ENCODE results near the gene SCLY. TPM values are rescaled to one million over a fixed set of nuclear protein-coding genes. Genes with fewer than 3 reads are reported as not detected.
"Not testable (repeated sequence)": the region's sequence is repeated elsewhere in the genome, so short reads cannot be mapped to it uniquely, and the experiment has no call there.

SCLY gene
- total RNA-seq, 3 donors from 2014 or later, result 11.2 to 19.8 (median 19.5) TPM

- TF ChIP-seq, protein P1, sequence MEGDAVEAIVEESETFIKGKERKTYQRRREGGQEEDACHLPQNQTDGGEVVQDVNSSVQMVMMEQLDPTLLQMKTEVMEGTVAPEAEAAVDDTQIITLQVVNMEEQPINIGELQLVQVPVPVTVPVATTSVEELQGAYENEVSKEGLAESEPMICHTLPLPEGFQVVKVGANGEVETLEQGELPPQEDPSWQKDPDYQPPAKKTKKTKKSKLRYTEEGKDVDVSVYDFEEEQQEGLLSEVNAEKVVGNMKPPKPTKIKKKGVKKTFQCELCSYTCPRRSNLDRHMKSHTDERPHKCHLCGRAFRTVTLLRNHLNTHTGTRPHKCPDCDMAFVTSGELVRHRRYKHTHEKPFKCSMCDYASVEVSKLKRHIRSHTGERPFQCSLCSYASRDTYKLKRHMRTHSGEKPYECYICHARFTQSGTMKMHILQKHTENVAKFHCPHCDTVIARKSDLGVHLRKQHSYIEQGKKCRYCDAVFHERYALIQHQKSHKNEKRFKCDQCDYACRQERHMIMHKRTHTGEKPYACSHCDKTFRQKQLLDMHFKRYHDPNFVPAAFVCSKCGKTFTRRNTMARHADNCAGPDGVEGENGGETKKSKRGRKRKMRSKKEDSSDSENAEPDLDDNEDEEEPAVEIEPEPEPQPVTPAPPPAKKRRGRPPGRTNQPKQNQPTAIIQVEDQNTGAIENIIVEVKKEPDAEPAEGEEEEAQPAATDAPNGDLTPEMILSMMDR (IDR thresholded peaks at IDR 0.05), result no peak
- intact Hi-C loops (cut with DNase I, micrococcal nuclease), result no loop called here
- Histone ChIP-seq H3K36me3 (ENCODE audit: low read depth) (no peaks in the 10 kb centered on the region), H3K4me3 (no peak overlapping the region), H3K4me1 (ENCODE audit: low read depth) (no peaks in the 10 kb centered on the region), H3K9me3 (no peaks in the 10 kb centered on the region)
- ATAC-seq, result no peak
- DNase-seq, result no peak
These were observed 29.1 kb upstream of the SCLY start for GRCh38 chr2:238031751-238032150.

DNA sequence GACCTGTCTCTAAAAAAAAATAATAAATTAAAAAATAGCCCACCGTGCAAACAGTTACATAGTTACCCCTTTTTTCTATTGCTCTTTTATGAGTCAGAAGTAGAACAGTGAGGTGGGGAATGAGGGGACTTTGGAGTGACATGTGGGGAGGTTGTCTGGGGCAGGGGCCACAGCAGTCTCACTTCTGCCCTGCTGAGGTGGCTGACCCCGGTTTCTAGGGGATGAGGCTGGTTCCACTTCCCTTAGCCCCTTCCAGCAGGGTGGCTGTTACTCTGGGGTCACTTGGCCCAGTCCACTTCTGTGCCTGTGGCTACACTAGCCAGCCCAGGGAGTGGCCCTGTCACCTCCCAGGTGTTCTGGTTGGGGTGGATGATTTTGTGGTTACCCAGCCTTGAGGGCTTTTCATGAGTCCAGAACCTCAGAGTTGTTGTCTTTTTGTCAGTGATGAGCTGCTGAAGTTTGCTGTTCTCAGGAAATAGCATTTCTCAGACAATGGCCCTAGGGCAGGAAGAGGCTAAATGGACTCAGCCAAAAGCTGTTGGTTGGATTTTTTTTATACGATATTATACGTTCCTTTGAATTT is 28.0 kb upstream of the SCLY start:
- DNase-seq (no peak), ATAC-seq (no peak)
- no peaks in the 10 kb centered on the region for H3K36me3 ChIP-seq (ENCODE audit: low read depth)
- H3K4me1 ChIP-seq (ENCODE audit: low read depth), result no peaks in the 10 kb centered on the region
- intact Hi-C loops (cut with DNase I, micrococcal nuclease), result no loop called here
- TF ChIP-seq, protein P1 (IDR thresholded peaks at IDR 0.05), result no peak
- no peak overlapping the region for H3K4me3 ChIP-seq
- H3K9me3 ChIP-seq, result no peaks in the 10 kb centered on the region

DNA sequence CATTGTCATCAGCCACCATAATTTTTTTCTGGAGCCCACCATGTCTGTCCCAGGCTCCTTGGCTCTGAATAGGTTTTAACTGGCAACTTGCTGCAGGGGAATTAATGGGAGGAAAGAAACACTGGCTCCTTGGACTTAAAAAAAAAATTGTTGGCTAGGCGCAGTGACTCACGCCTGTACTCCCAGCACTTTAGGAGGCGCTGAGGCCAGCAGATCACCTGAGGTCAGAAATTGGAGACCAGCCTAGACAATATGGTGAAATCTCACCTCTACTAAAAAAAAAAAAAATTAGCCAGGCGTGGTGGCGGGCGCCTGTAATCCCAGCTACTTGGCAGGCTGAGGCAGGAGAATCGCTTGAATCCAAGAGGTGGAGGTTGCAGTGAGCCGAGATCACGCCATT is 26.8 kb upstream of the SCLY start:
- DNase-seq; ATAC-seq; H3K4me3 ChIP-seq; intact Hi-C loops (cut with DNase I, micrococcal nuclease); H3K36me3 ChIP-seq (ENCODE audit: low read depth); H3K9me3 ChIP-seq; H3K4me1 ChIP-seq (ENCODE audit: low read depth): not testable (repeated sequence)

GRCh38 chr2:238038203-238038602 is 22.6 kb upstream of the SCLY start:
- no peak for DNase-seq
- no peak for ATAC-seq
- H3K9me3 ChIP-seq, result no peaks in the 10 kb centered on the region
- H3K4me1 ChIP-seq (ENCODE audit: low read depth), result no peaks in the 10 kb centered on the region
- no peaks in the 10 kb centered on the region for H3K36me3 ChIP-seq (ENCODE audit: low read depth)
- intact Hi-C loops (cut with DNase I, micrococcal nuclease), result no loop called here
- no peak overlapping the region for H3K4me3 ChIP-seq
- TF ChIP-seq, protein P1 (IDR thresholded peaks at IDR 0.05), result no peak

- no peak overlapping the region for H3K4me3 ChIP-seq
- intact Hi-C loops (cut with DNase I, micrococcal nuclease), result no loop called here
- ATAC-seq (no peak), DNase-seq (no peak)
- H3K36me3 ChIP-seq (ENCODE audit: low read depth), result no peaks in the 10 kb centered on the region
- TF ChIP-seq, protein P1 (IDR thresholded peaks at IDR 0.05), result no peak
- H3K9me3 ChIP-seq, result no peaks in the 10 kb centered on the region
- H3K4me1 ChIP-seq (ENCODE audit: low read depth), result no peaks in the 10 kb centered on the region
These were observed 21.6 kb upstream of the SCLY start for GRCh38 chr2:238039151-238039550.

- Histone ChIP-seq H3K4me1 (ENCODE audit: low read depth) (no peaks in the 10 kb centered on the region), H3K36me3 (ENCODE audit: low read depth) (no peaks in the 10 kb centered on the region), H3K9me3 (no peaks in the 10 kb centered on the region), H3K4me3 (no peak overlapping the region)
- TF ChIP-seq, protein P1 (IDR thresholded peaks at IDR 0.05), result no peak
- no peak for DNase-seq
- intact Hi-C loops (cut with DNase I, micrococcal nuclease), result no loop called here
- no peak for ATAC-seq
These were observed 20.8 kb upstream of the SCLY start for GRCh38 chr2:238039985-238040384.
